ENCODE measurements around the gene TGFBRAP1.

GRCh38 chr2:105287692-105288091, 41.8 kb downstream of the TGFBRAP1 start:
- TF ChIP-seq, protein P1, sequence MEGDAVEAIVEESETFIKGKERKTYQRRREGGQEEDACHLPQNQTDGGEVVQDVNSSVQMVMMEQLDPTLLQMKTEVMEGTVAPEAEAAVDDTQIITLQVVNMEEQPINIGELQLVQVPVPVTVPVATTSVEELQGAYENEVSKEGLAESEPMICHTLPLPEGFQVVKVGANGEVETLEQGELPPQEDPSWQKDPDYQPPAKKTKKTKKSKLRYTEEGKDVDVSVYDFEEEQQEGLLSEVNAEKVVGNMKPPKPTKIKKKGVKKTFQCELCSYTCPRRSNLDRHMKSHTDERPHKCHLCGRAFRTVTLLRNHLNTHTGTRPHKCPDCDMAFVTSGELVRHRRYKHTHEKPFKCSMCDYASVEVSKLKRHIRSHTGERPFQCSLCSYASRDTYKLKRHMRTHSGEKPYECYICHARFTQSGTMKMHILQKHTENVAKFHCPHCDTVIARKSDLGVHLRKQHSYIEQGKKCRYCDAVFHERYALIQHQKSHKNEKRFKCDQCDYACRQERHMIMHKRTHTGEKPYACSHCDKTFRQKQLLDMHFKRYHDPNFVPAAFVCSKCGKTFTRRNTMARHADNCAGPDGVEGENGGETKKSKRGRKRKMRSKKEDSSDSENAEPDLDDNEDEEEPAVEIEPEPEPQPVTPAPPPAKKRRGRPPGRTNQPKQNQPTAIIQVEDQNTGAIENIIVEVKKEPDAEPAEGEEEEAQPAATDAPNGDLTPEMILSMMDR (IDR thresholded peaks at IDR 0.05; ENCODE audit: low read depth, low read length, missing input control) = peak; percentile 45
- TF ChIP-seq YY1 (IDR thresholded peaks at IDR 0.05) = no peak
- no peak for TF ChIP-seq TAF1 (conservative IDR thresholded peaks at IDR 0.05)
- TF ChIP-seq HNF4G (IDR thresholded peaks at IDR 0.05) = no peak
- no peak for TF ChIP-seq EGR1 (IDR thresholded peaks at IDR 0.05; ENCODE audit: low read depth in 2 of 2)
- TF ChIP-seq, protein P2, sequence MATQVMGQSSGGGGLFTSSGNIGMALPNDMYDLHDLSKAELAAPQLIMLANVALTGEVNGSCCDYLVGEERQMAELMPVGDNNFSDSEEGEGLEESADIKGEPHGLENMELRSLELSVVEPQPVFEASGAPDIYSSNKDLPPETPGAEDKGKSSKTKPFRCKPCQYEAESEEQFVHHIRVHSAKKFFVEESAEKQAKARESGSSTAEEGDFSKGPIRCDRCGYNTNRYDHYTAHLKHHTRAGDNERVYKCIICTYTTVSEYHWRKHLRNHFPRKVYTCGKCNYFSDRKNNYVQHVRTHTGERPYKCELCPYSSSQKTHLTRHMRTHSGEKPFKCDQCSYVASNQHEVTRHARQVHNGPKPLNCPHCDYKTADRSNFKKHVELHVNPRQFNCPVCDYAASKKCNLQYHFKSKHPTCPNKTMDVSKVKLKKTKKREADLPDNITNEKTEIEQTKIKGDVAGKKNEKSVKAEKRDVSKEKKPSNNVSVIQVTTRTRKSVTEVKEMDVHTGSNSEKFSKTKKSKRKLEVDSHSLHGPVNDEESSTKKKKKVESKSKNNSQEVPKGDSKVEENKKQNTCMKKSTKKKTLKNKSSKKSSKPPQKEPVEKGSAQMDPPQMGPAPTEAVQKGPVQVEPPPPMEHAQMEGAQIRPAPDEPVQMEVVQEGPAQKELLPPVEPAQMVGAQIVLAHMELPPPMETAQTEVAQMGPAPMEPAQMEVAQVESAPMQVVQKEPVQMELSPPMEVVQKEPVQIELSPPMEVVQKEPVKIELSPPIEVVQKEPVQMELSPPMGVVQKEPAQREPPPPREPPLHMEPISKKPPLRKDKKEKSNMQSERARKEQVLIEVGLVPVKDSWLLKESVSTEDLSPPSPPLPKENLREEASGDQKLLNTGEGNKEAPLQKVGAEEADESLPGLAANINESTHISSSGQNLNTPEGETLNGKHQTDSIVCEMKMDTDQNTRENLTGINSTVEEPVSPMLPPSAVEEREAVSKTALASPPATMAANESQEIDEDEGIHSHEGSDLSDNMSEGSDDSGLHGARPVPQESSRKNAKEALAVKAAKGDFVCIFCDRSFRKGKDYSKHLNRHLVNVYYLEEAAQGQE (IDR thresholded peaks at IDR 0.05) = no peak
- TF ChIP-seq HNF4A (conservative IDR thresholded peaks at IDR 0.05) = no peak
- no peak for TF ChIP-seq SP1 (IDR thresholded peaks at IDR 0.05)
- no peak for TF ChIP-seq ATF3 (IDR thresholded peaks at IDR 0.05)
- TF ChIP-seq, protein P3, sequence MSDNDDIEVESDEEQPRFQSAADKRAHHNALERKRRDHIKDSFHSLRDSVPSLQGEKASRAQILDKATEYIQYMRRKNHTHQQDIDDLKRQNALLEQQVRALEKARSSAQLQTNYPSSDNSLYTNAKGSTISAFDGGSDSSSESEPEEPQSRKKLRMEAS (IDR thresholded peaks at IDR 0.05) = no peak
- TF ChIP-seq, protein P4, sequence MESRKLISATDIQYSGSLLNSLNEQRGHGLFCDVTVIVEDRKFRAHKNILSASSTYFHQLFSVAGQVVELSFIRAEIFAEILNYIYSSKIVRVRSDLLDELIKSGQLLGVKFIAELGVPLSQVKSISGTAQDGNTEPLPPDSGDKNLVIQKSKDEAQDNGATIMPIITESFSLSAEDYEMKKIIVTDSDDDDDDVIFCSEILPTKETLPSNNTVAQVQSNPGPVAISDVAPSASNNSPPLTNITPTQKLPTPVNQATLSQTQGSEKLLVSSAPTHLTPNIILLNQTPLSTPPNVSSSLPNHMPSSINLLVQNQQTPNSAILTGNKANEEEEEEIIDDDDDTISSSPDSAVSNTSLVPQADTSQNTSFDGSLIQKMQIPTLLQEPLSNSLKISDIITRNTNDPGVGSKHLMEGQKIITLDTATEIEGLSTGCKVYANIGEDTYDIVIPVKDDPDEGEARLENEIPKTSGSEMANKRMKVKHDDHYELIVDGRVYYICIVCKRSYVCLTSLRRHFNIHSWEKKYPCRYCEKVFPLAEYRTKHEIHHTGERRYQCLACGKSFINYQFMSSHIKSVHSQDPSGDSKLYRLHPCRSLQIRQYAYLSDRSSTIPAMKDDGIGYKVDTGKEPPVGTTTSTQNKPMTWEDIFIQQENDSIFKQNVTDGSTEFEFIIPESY (IDR thresholded peaks at IDR 0.05) = no peak
- no peak for TF ChIP-seq GABPA (IDR thresholded peaks at IDR 0.05 in 1 of 2, conservative IDR thresholded peaks at IDR 0.05 in 1 of 2)
- no peak for TF ChIP-seq FOXA1 (IDR thresholded peaks at IDR 0.05)

All from liver (tissue), 3 donors.